ENCODE measurements around the gene HK3.
A peak's percentile ranks its signal among the peaks of the same experiment; 100 is the strongest.

Gene HK3

GRCh38 chr5:176850371-176851245 lies 48.5 kb downstream of the HK3 start:
- no peak for DNase-seq (ENCODE audit: low read depth)

GRCh38 chr5:176849611-176850227 lies 49.4 kb downstream of the HK3 start:
- no peak for DNase-seq (ENCODE audit: low read depth)

GRCh38 chr5:176848651-176849050 lies 50.5 kb downstream of the HK3 start:
- no peak for DNase-seq (ENCODE audit: low read depth)

- no peak for DNase-seq (ENCODE audit: low read depth)
Observed at GRCh38 chr5:176847726-176848290, 51.3 kb downstream of the HK3 start.

- DNase-seq (ENCODE audit: low read depth): no peak
Observed at GRCh38 chr5:176847148-176847547, 52.0 kb downstream of the HK3 start.

- DNase-seq (ENCODE audit: low read depth): peak; percentile 40
Observed at GRCh38 chr5:176846335-176847140, 52.6 kb downstream of the HK3 start.

- DNase-seq (ENCODE audit: low read depth): no peak
Observed at GRCh38 chr5:176845392-176845713, 53.8 kb downstream of the HK3 start.

- DNase-seq (ENCODE audit: low read depth): peak; percentile 66
Observed at GRCh38 chr5:176844706-176845391, 54.3 kb downstream of the HK3 start.

- DNase-seq (ENCODE audit: low read depth): no peak
Observed at GRCh38 chr5:176844281-176844680, 54.9 kb downstream of the HK3 start.

- no peak for DNase-seq (ENCODE audit: low read depth)
Observed at GRCh38 chr5:176843673-176844072, 55.5 kb downstream of the HK3 start.

- DNase-seq (ENCODE audit: low read depth): peak; percentile 86
Observed at GRCh38 chr5:176837707-176838115, 61.4 kb downstream of the HK3 start.

- no peak for DNase-seq (ENCODE audit: low read depth)
Observed at GRCh38 chr5:176836811-176837706, 62.1 kb downstream of the HK3 start.

- no peak for DNase-seq (ENCODE audit: low read depth)
Observed at GRCh38 chr5:176835918-176836317, 63.2 kb downstream of the HK3 start.

- DNase-seq (ENCODE audit: low read depth): no peak
Observed at GRCh38 chr5:176833286-176833685, 65.9 kb downstream of the HK3 start.

GRCh38 chr5:176832162-176832561 lies 67.0 kb downstream of the HK3 start:
- no peak for DNase-seq (ENCODE audit: low read depth)

GRCh38 chr5:176831425-176831824 lies 67.7 kb downstream of the HK3 start:
- DNase-seq (ENCODE audit: low read depth): no peak

GRCh38 chr5:176830995-176831423 lies 68.1 kb downstream of the HK3 start:
- DNase-seq (ENCODE audit: low read depth): no peak
